HepG2 (cell line): ENCODE measurements around the gene ANKS4B. TPM values are rescaled to one million over a fixed set of nuclear protein-coding genes. Genes with fewer than 3 reads are reported as not detected.

Source experiments
- ATF2 ChIP-seq: sonication (generic); formaldehyde crosslinking; IDR thresholded peaks from 2 replicates; pipeline ENCODE4 v1.4.0; 2020; ENCODE audit warnings: missing genetic modification reagents
- ATF7 ChIP-seq, 2 experiments: fragments of 450-650 bp in 1 of 2; sonication (generic) in 1 of 2; formaldehyde crosslinking in 1 of 2; IDR thresholded peaks; 2 replicates each; pipeline versions ENCODE4 v1.4.0 to v1.6.1; 2016 to 2020; ENCODE audit warnings: antibody characterized with exemption in 1 of 2, mild to moderate bottlenecking in 1 of 2, missing genetic modification reagents in 1 of 2
- CSRNP2 ChIP-seq: sonication (generic); formaldehyde crosslinking; conservative IDR thresholded peaks from 2 replicates; pipeline ENCODE4 v1.8.0; 2022; ENCODE audit warnings: low read depth, missing genetic modification reagents
- FLYWCH1 ChIP-seq: sonication (generic); formaldehyde crosslinking; IDR thresholded peaks from 2 replicates; pipeline ENCODE4 v1.8.1; 2023; ENCODE audit warnings: mild to moderate bottlenecking, missing genetic modification reagents
- FOXO1 ChIP-seq: sonication (generic); formaldehyde crosslinking; IDR thresholded peaks from 2 replicates; pipeline ENCODE4 v1.4.0; 2020; ENCODE audit warnings: missing genetic modification reagents
- HOXA5 ChIP-seq: sonication (generic); formaldehyde crosslinking; IDR thresholded peaks from 2 replicates; pipeline ENCODE4 v1.4.0; 2020; ENCODE audit warnings: missing genetic modification reagents
- KDM5B ChIP-seq: sonication (generic); formaldehyde crosslinking; IDR thresholded peaks from 2 replicates; pipeline ENCODE4 v1.4.0; 2020; ENCODE audit warnings: missing genetic modification reagents, mild to moderate bottlenecking, borderline replicate concordance
- NR2C2 ChIP-seq: sonication (generic); formaldehyde crosslinking; IDR thresholded peaks from 2 replicates; pipeline ENCODE4 v1.4.0; 2020; ENCODE audit warnings: missing genetic modification reagents, mild to moderate bottlenecking, moderate library complexity, borderline replicate concordance
- NR2F2 ChIP-seq: IDR thresholded peaks from 2 replicates; pipeline ENCODE4 v1.6.1; 2012; ENCODE audit warnings: low read depth, inconsistent platforms, borderline replicate concordance
- SKIL ChIP-seq: sonication (generic); formaldehyde crosslinking; IDR thresholded peaks from 2 replicates; pipeline ENCODE4 v1.8.0; 2022; ENCODE audit warnings: missing genetic modification reagents, mild to moderate bottlenecking, moderate library complexity, borderline replicate concordance
- SOX6 ChIP-seq, 2 experiments: fragments of 450-650 bp in 1 of 2; sonication (generic) in 1 of 2; formaldehyde crosslinking in 1 of 2; IDR thresholded peaks; 2 replicates each; pipeline versions ENCODE4 v1.4.0 to v1.6.1; 2017 to 2020; ENCODE audit warnings: antibody characterized with exemption in 1 of 2, mild to moderate bottlenecking in 1 of 2, missing genetic modification reagents in 1 of 2
- THRA ChIP-seq: sonication (generic); formaldehyde crosslinking; IDR thresholded peaks from 2 replicates; pipeline ENCODE4 v1.4.0; 2020; ENCODE audit warnings: missing genetic modification reagents, borderline replicate concordance
- ZBTB25 ChIP-seq: IDR thresholded peaks from 2 replicates; pipeline ENCODE4 v1.6.1; 2018; ENCODE audit warnings: missing genetic modification reagents
- ZBTB49 ChIP-seq: sonication (generic); formaldehyde crosslinking; IDR thresholded peaks from 2 replicates; pipeline ENCODE4 v1.4.0; 2020; ENCODE audit warnings: missing genetic modification reagents, borderline replicate concordance
- ZBTB7A ChIP-seq: sonication (generic); formaldehyde crosslinking; IDR thresholded peaks from 2 replicates; pipeline ENCODE4 v1.8.0; 2022; ENCODE audit warnings: mild to moderate bottlenecking, missing genetic modification reagents
- ZNF276 ChIP-seq: sonication (generic); formaldehyde crosslinking; IDR thresholded peaks from 2 replicates; pipeline ENCODE4 v1.4.0; 2020; ENCODE audit warnings: mild to moderate bottlenecking, low read depth, missing genetic modification reagents
- polyA plus RNA-seq, 8 experiments: library from polyadenylated mRNA; depleted of rRNA in 3 of 8; stranded (reverse) in 7 of 8; unstranded in 1 of 8; fragments of >200 nt; fragmentation: Illumina TruSeq in 4 of 8; extraction: Trizol in 4 of 8; gene quantifications; 2 replicates each; pipeline versions ENCODE4 v1.2.1 to v1.2.3, GENCODE V29; 2011 to 2016; ENCODE audit warnings: low read depth in 4 of 8, missing spikeins in 1 of 8, mixed read lengths in 1 of 8; ENCODE audit not compliant: insufficient read depth in 1 of 8
- total RNA-seq, 5 experiments: library from RNA; depleted of rRNA; stranded (reverse); fragments of >200 nt; fragmentation: Illumina TruSeq; extraction: Trizol; gene quantifications; 2 replicates each; pipeline ENCODE4 v1.2.3, GENCODE V29; 2016; ENCODE audit warnings: low read depth in 1 of 5

Gene ANKS4B
- total and polyA plus RNA-seq, 2 of the 13 experiments (the other 11 are each of a cell fraction or from before 2014, with no cell fraction given), result 6.5 to 30.0 TPM

GRCh38 chr16:21186326-21186691 lies 47.2 kb upstream of the ANKS4B start (continued):
- peak; percentile 74 for TF ChIP-seq ATF2 (CRISPR knock-in tag)
- TF ChIP-seq NR2C2 (CRISPR knock-in tag), result peak; percentile 70
- TF ChIP-seq ZNF276, result no peak
- TF ChIP-seq CSRNP2 (CRISPR knock-in tag), result no peak
- TF ChIP-seq ZBTB7A (CRISPR knock-in tag), result no peak
- no peak for TF ChIP-seq SKIL
- no peak for TF ChIP-seq FLYWCH1 (CRISPR knock-in tag)
- no peak; the same call in 1 of the 2 replicates for TF ChIP-seq ZBTB25 (CRISPR knock-in tag)
- TF ChIP-seq ZBTB49, result no peak
- TF ChIP-seq ATF7 (IDR thresholded peaks at IDR 0.05), result no peak
- TF ChIP-seq ATF7 (CRISPR knock-in tag; IDR thresholded peaks at IDR 0.05), result no peak
- TF ChIP-seq KDM5B (CRISPR knock-in tag), result 0 out of 2 replicates have a peak, but pooled peaks have one; percentile 8
- 0 out of 2 replicates have a peak, but pooled peaks have one; percentile 16 for TF ChIP-seq NR2F2
- peak; percentile 74; the same call in 1 of the 2 replicates for TF ChIP-seq FOXO1 (CRISPR knock-in tag)
- TF ChIP-seq SOX6 (IDR thresholded peaks at IDR 0.05), result no peak
- TF ChIP-seq SOX6 (CRISPR knock-in tag; IDR thresholded peaks at IDR 0.05), result peak; percentile 99
- peak; percentile 88 for TF ChIP-seq THRA (CRISPR knock-in tag)
- TF ChIP-seq HOXA5, result no peak; the same call in 1 of the 2 replicates
